Kidney (tissue), 14 donors: ENCODE results near the gene TAP1. TPM values are rescaled to one million over a fixed set of nuclear protein-coding genes. Genes with fewer than 3 reads are reported as not detected.

Experiments
- DNase-seq, 5 donors: peaks; one replicate each; pipeline ENCODE4 v3.0.0-alpha.2; 2013 to 2020
- FAIRE-seq: peaks from 2 replicates; lab custom pipeline; 2012; peaks lifted over from hg19 to GRCh38; lab: Jason Lieb, UNC
- H3K27ac ChIP-seq, 2 donors: one replicate each; pipeline ENCODE4 v1.7.0; 2013; ENCODE audit warnings: low read depth in 2 of 2, low read length in 2 of 2, inconsistent platforms in 1 of 2
- H3K27me3 ChIP-seq: one replicate; pipeline ENCODE4 v1.7.1; 2013; ENCODE audit warnings: low read length, inconsistent platforms; ENCODE audit not compliant: control insufficient read depth, insufficient read depth
- H3K36me3 ChIP-seq, 3 donors: one replicate each; pipeline versions ENCODE4 v1.7.0 to v1.7.1; 2013; ENCODE audit warnings: low read length in 3 of 3, control low read depth in 1 of 3, inconsistent platforms in 1 of 3; ENCODE audit not compliant: insufficient read depth in 3 of 3, control insufficient read depth in 2 of 3
- H3K4me1 ChIP-seq, 3 donors: one replicate each; pipeline versions ENCODE4 v1.7.0 to v1.7.1; 2013; ENCODE audit warnings: low read length in 3 of 3, inconsistent platforms in 1 of 3, low read depth in 1 of 3; ENCODE audit not compliant: control insufficient read depth in 2 of 3, insufficient read depth in 2 of 3
- H3K4me3 ChIP-seq, 3 donors: one replicate each; pipeline versions ENCODE4 v1.7.0 to v1.8.1; 2013; ENCODE audit warnings: low read length in 3 of 3, control low read depth in 1 of 3, inconsistent platforms in 1 of 3
- H3K9ac ChIP-seq, 3 donors: one replicate each; pipeline versions ENCODE4 v1.7.0 to v1.7.1; 2013; ENCODE audit warnings: low read length in 3 of 3, control low read depth in 1 of 3, inconsistent platforms in 1 of 3
- H3K9me3 ChIP-seq, 3 donors: one replicate each; pipeline versions ENCODE4 v1.7.0 to v1.7.1; 2013; ENCODE audit warnings: low read length in 3 of 3, control low read depth in 1 of 3, inconsistent platforms in 1 of 3; ENCODE audit not compliant: control insufficient read depth in 2 of 3, insufficient read depth in 1 of 3
- intact Hi-C: fragments of 100-400 bp; cut with DNase I; formaldehyde crosslinking; loops from one replicate; pipeline ENCODE4 v1.11.1; 2022
- polyA plus RNA-seq: library from polyadenylated mRNA; stranded (reverse); fragments of 350-450 nt; fragmentation: Illumina TruSeq; extraction: RNeasy Lipid Tissue Mini Kit (QIAGEN cat#74804); gene quantifications from one replicate; pipeline ENCODE4 v1.2.3, GENCODE V29; 2014; ENCODE audit warnings: low read depth, low replicate concordance; ENCODE audit not compliant: insufficient read depth
- total RNA-seq: library from RNA; stranded (reverse); fragmentation: NEBNext Ultra II Directional; extraction: Animal tissue kit (Norgen Biotek cat#: 25700); gene quantifications from one replicate; pipeline ENCODE4 v1.2.1, GENCODE V29; 2021
- TF ChIP-seq, protein P1 (sequence below): IDR thresholded peaks from 3 replicates; pipeline ENCODE4 v1.5.1; 2012; ENCODE audit warnings: mild to moderate bottlenecking, moderate library complexity, borderline replicate concordance; ENCODE audit not compliant: insufficient read depth; ENCODE audit errors: extremely low read depth
- donor health status: control.
- donor health status: control.
- donor health status: control.
- donor health status: control.
- donor health status: control.
- donor health status: DM: yes; HTN: yes; CAD: no.
- donor health status: Normal renal cell carcinoma (clear cell type).

Gene TAP1
- total and polyA plus RNA-seq, 2 donors from 2014 or later, result 32.1 to 45.4 TPM

DNA sequence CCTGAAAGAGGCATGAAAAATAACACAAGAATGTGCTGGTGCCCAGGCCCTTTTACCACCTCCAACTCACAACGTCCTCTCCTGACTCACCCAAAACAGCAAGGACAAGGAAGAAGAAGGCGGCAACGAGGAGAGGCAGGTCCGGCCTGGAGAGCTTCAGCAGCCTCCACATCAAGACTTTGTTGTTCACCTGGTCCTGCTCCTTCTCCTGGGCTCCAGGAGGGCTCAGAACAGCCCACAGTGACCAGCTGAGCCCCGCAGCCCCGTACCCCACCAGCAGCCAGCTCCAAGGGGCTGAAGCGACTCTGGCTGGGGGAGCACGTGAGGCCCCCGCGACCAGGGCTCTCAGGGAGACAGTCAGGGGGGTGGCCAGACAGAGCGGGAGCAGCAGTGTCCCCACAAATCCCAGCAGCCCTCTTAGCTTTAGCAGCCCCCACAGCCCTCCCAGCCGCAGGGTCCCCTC lies 15.8 kb downstream of the TAP1 start:
- Histone ChIP-seq H3K4me1 (peaks cover 0 to 12% (median 0%) of the 10 kb centered on the region in 3 donors), H3K9me3 (no peaks in the 10 kb centered on the region), H3K27me3 (no peaks in the 10 kb centered on the region), H3K4me3 (peak overlapping the region; percentile 43 to 73 (median 63)), H3K9ac (peak overlapping the region in 1 of 3 donors; percentile 67), H3K27ac (peak overlapping the region; percentile 93 to 94), H3K36me3 (peaks cover 0 to 17% (median 0%) of the 10 kb centered on the region in 3 donors)
- no peak for DNase-seq
- no peak for FAIRE-seq
- intact Hi-C loops, result no loop called here
- TF ChIP-seq, protein P1, sequence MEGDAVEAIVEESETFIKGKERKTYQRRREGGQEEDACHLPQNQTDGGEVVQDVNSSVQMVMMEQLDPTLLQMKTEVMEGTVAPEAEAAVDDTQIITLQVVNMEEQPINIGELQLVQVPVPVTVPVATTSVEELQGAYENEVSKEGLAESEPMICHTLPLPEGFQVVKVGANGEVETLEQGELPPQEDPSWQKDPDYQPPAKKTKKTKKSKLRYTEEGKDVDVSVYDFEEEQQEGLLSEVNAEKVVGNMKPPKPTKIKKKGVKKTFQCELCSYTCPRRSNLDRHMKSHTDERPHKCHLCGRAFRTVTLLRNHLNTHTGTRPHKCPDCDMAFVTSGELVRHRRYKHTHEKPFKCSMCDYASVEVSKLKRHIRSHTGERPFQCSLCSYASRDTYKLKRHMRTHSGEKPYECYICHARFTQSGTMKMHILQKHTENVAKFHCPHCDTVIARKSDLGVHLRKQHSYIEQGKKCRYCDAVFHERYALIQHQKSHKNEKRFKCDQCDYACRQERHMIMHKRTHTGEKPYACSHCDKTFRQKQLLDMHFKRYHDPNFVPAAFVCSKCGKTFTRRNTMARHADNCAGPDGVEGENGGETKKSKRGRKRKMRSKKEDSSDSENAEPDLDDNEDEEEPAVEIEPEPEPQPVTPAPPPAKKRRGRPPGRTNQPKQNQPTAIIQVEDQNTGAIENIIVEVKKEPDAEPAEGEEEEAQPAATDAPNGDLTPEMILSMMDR, result no peak

GRCh38 chr6:32836873-32837272 lies 16.6 kb downstream of the TAP1 start:
- no peak for DNase-seq
- intact Hi-C loops, result no loop called here
- no peaks in the 10 kb centered on the region for H3K27me3 ChIP-seq
- peaks cover 0 to 6% (median 0%) of the 10 kb centered on the region in 3 donors for H3K4me1 ChIP-seq
- no peak overlapping the region for H3K9ac ChIP-seq
- H3K27ac ChIP-seq, result no peak overlapping the region
- H3K9me3 ChIP-seq, result no peaks in the 10 kb centered on the region
- peaks cover 0 to 15% (median 0%) of the 10 kb centered on the region in 3 donors for H3K36me3 ChIP-seq
- TF ChIP-seq, protein P1, result no peak
- H3K4me3 ChIP-seq, result no peak overlapping the region
- no peak for FAIRE-seq

GRCh38 chr6:32835167-32835893 lies 18.2 kb downstream of the TAP1 start:
- DNase-seq (peak in 1 of 5 donors; percentile 67), FAIRE-seq (no peak)
- intact Hi-C loops, result no loop called here
- Histone ChIP-seq H3K36me3 (peaks cover 0 to 13% (median 2%) of the 10 kb centered on the region in 3 donors), H3K9me3 (no peaks in the 10 kb centered on the region), H3K27me3 (no peaks in the 10 kb centered on the region), H3K9ac (no peak overlapping the region), H3K27ac (no peak overlapping the region), H3K4me1 (peaks cover 0 to 5% (median 0%) of the 10 kb centered on the region in 3 donors), H3K4me3 (no peak overlapping the region)
- TF ChIP-seq, protein P1, result no peak
